ENCODE measurements around the gene TERT.

GRCh38 chr5:1276930-1277329, 17.9 kb downstream of the TERT start:
- no peak for TF ChIP-seq CTCF (conservative IDR thresholded peaks at IDR 0.05; ENCODE audit: low read length)
- TF ChIP-seq EZH2phosphoT487 (IDR thresholded peaks at IDR 0.05; ENCODE audit: borderline replicate concordance, low read depth, low read length): no peak
